ENCODE measurements around the gene SEC24D. TPM values are rescaled to one million over a fixed set of nuclear protein-coding genes. Genes with fewer than 3 reads are reported as not detected.

Gene SEC24D
- total and polyA plus RNA-seq, 2 donors (not counting 3 experiments of a cell fraction or from before 2014, with no cell fraction given) = 81.5 to 127 TPM

DNA sequence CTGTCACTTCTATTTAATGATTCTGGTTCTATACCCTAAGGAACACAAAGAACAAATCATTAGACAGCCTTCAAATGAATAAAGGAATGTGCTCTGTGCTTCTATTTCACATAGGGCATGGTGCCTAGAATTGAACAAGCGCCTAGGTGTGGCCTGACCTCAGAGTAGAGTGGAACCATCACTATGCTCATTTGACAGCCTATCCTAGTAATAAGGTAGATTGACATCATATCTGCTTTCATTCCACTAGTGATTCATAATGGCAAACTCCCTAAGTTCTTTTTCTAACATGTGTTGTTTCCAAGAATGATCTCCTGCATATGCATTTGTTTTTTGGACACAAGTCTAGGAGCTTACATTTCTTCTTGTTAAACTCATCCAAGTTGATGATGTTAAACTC, 114.2 kb downstream of the SEC24D start:
- ChIA-PET CTCF (interaction anchor here (1.6 to 1.9 kb wide), 2 partner anchors 11 to 19 kb away, joined by 3 to 6 read pairs; no protein-coding TSS in a partner anchor), POLR2A (no interaction called here)
- Histone ChIP-seq H3K4me1 (ENCODE audit: control insufficient read depth, extremely low read depth, insufficient read depth, low read length) (no peaks in the 10 kb centered on the region), H3K9me1 (replicated peaks; ENCODE audit: control insufficient read depth, extremely low read depth, insufficient read depth, low read length) (no peaks in the 10 kb centered on the region), H2AFZ (ENCODE audit: low read depth, low read length) (no peak overlapping the region), H3K27me3 (ENCODE audit: control insufficient read depth in 2 of 2, insufficient read depth in 2 of 2, low read length in 2 of 2) (no peaks in the 10 kb centered on the region), H3K4me3 (replicated peaks in 1 of 3; ENCODE audit: insufficient read depth in 1 of 3, low read depth in 1 of 3, low read length in 3 of 3) (no peak overlapping the region), H3K9ac (replicated peaks; ENCODE audit: extremely low read depth, insufficient read depth, low read length) (no peak overlapping the region), H3K79me2 (ENCODE audit: control insufficient read depth, insufficient read depth, low read length) (no peaks in the 10 kb centered on the region), H3K9me3 (replicated peaks; ENCODE audit: control insufficient read depth, insufficient read depth, low read length) (no peaks in the 10 kb centered on the region), H3K36me3 (ENCODE audit: control insufficient read depth in 2 of 2, extremely low read depth in 1 of 2, insufficient read depth in 2 of 2, low read length in 2 of 2) (peaks cover 18 to 34% of the 10 kb centered on the region in 2 experiments), H4K20me1 (replicated peaks; ENCODE audit: control insufficient read depth, extremely low read depth, insufficient read depth, low read length) (no peaks in the 10 kb centered on the region), H3K27ac (ENCODE audit: insufficient read depth, low read depth, low read length) (no peak overlapping the region), H3K4me2 (ENCODE audit: insufficient read depth, low read length) (no peak overlapping the region)
- intact Hi-C loops (cut with micrococcal nuclease) = no loop called here
- TF ChIP-seq, protein P1, sequence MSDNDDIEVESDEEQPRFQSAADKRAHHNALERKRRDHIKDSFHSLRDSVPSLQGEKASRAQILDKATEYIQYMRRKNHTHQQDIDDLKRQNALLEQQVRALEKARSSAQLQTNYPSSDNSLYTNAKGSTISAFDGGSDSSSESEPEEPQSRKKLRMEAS (IDR thresholded peaks at IDR 0.05; ENCODE audit: insufficient read depth, insufficient read length) = no peak
- TF ChIP-seq GATA2 (IDR thresholded peaks at IDR 0.05; ENCODE audit: insufficient read depth, insufficient read length, low read depth, low read length) (no peak), CTCF (IDR thresholded peaks at IDR 0.05; ENCODE audit: extremely low read depth in 1 of 2, insufficient read depth in 1 of 2, low read depth in 1 of 2, low read length in 2 of 2) (no peak), EZH2 (IDR thresholded peaks at IDR 0.05; ENCODE audit: borderline replicate concordance, low read depth, low read length, severe bottlenecking) (no peak), FOS (IDR thresholded peaks at IDR 0.05; ENCODE audit: borderline replicate concordance, insufficient read depth, low read length) (no peak), MYC (IDR thresholded peaks at IDR 0.05; ENCODE audit: low read depth, low read length) (no peak), POLR2A (IDR thresholded peaks at IDR 0.05; ENCODE audit: low read depth, low read length) (no peak), JUN (IDR thresholded peaks at IDR 0.05; ENCODE audit: borderline replicate concordance, insufficient read depth, insufficient read length, low read depth) (no peak), POLR2AphosphoS5 (IDR thresholded peaks at IDR 0.05; ENCODE audit: insufficient read depth, low read depth, low read length) (no peak)
- FAIRE-seq (no peak), DNase-seq (ENCODE audit: low read depth, low spot score) (no peak)
- dilution Hi-C loops (cut with MboI; ENCODE audit: extremely low pct_ligation_motif_present, low sequenced_read_pairs) = no loop called here
- BruUV-seq (replicated peaks) = no TSS peak
